GM21619 (cell line): ENCODE results near the gene CCDC142.
A peak's percentile ranks its signal among the peaks of the same experiment; 100 is the strongest.

ENCODE experiments used
- ATAC-seq: cut with Tn5 transposase; IDR thresholded peaks from one replicate; pipeline ENCODE4 v1.9.1; 2021; ENCODE audit not compliant: unreplicated experiment

Gene CCDC142

GRCh38 chr2:74515271-74515980 lies 32.6 kb upstream of the CCDC142 start:
- ATAC-seq: no peak

- ATAC-seq: no peak
Observed at GRCh38 chr2:74514368-74515270, 31.8 kb upstream of the CCDC142 start, which contains the start of gene TLX2. TSS of gene TLX2 (plus strand) at chr2:74514450. CDS start at chr2:74514807, 357 bp downstream.

GRCh38 chr2:74513605-74514367 lies 31.0 kb upstream of the CCDC142 start:
- no peak for ATAC-seq

GRCh38 chr2:74512744-74513604 lies 30.2 kb upstream of the CCDC142 start:
- no peak for ATAC-seq

GRCh38 chr2:74511104-74511989 lies 28.5 kb upstream of the CCDC142 start:
- no peak for ATAC-seq

GRCh38 chr2:74510272-74510671 lies 27.5 kb upstream of the CCDC142 start:
- no peak for ATAC-seq

GRCh38 chr2:74507926-74508520 lies 25.2 kb upstream of the CCDC142 start:
- peak; percentile 3 for ATAC-seq

GRCh38 chr2:74507145-74507925 lies 24.5 kb upstream of the CCDC142 start, which contains the start of gene PCGF1:
TSS of gene PCGF1 (minus strand) at chr2:74507695. CDS start at chr2:74507668, 27 bp downstream.
- ATAC-seq: peak; percentile 84

- ATAC-seq: no peak
Observed at GRCh38 chr2:74505448-74506246, 22.8 kb upstream of the CCDC142 start.

GRCh38 chr2:74504591-74504990 lies 21.8 kb upstream of the CCDC142 start:
- ATAC-seq: no peak

- ATAC-seq: no peak
Observed at GRCh38 chr2:74503506-74504475, 21.0 kb upstream of the CCDC142 start.

GRCh38 chr2:74502720-74503505 lies 20.1 kb upstream of the CCDC142 start:
- ATAC-seq: peak; percentile 37

- ATAC-seq: no peak
Observed at GRCh38 chr2:74502147-74502719, 19.4 kb upstream of the CCDC142 start.

- no peak for ATAC-seq
Observed at GRCh38 chr2:74501335-74502071, 18.7 kb upstream of the CCDC142 start.
